Fibroblast of lung (primary cell): ENCODE results near the gene ARHGEF4. TPM values are rescaled to one million over a fixed set of nuclear protein-coding genes. Genes with fewer than 3 reads are reported as not detected.
A peak's percentile ranks its signal among the peaks of the same experiment; 100 is the strongest.

Experiments
- DNase-seq, 2 donors: peaks; one replicate each; pipeline versions ENCODE4 v3.0.0 to v3.0.0-alpha.2; 2010; ENCODE audit warnings: low read depth in 2 of 2
- H2AFZ ChIP-seq: 2 replicates; pipeline ENCODE4 v1.5.1; 2012; ENCODE audit warnings: low read length, control low read depth, inconsistent platforms
- H3K27ac ChIP-seq: 2 replicates; pipeline ENCODE4 v1.5.1; 2011; ENCODE audit warnings: low read length, control low read depth; ENCODE audit not compliant: insufficient read depth
- H3K27me3 ChIP-seq: 2 replicates; pipeline ENCODE4 v1.5.1; 2011; ENCODE audit warnings: mild to moderate bottlenecking, low read length; ENCODE audit not compliant: control insufficient read depth, insufficient read depth
- H3K36me3 ChIP-seq: 2 replicates; pipeline ENCODE4 v1.5.1; 2011; ENCODE audit warnings: low read length; ENCODE audit not compliant: control insufficient read depth, insufficient read depth
- H3K4me1 ChIP-seq: 2 replicates; pipeline ENCODE4 v1.5.1; 2011; ENCODE audit warnings: low read length; ENCODE audit not compliant: control insufficient read depth, insufficient read depth; ENCODE audit errors: extremely low read depth
- H3K4me2 ChIP-seq: 2 replicates; pipeline ENCODE4 v1.5.1; 2011; ENCODE audit warnings: low read length, control low read depth; ENCODE audit not compliant: insufficient read depth; ENCODE audit errors: extremely low read depth
- H3K4me3 ChIP-seq, 4 experiments: fragments of 200-600 bp in 1 of 4; sonication (generic) in 1 of 4; replicated peaks in 1 of 4; 2 replicates each; pipeline ENCODE4 v1.5.1; 2011 to 2016; ENCODE audit warnings: low read length in 4 of 4, low read depth in 3 of 4, mild to moderate bottlenecking in 3 of 4, control low read depth in 2 of 4, inconsistent platforms in 1 of 4, mixed read lengths in 1 of 4; ENCODE audit not compliant: insufficient read depth in 1 of 4; ENCODE audit errors: control extremely low read depth in 1 of 4
- H3K79me2 ChIP-seq: 2 replicates; pipeline ENCODE4 v1.5.1; 2012; ENCODE audit warnings: mild to moderate bottlenecking, low read length, inconsistent platforms; ENCODE audit not compliant: control insufficient read depth, insufficient read depth
- H3K9ac ChIP-seq: 2 replicates; pipeline ENCODE4 v1.5.1; 2011; ENCODE audit warnings: mild to moderate bottlenecking, low read length, control low read depth; ENCODE audit not compliant: insufficient read depth
- H3K9me3 ChIP-seq: 2 replicates; pipeline ENCODE4 v1.5.1; 2012; ENCODE audit warnings: low read depth, low read length; ENCODE audit not compliant: control insufficient read depth, insufficient read depth
- H4K20me1 ChIP-seq: 2 replicates; pipeline ENCODE4 v1.5.1; 2011; ENCODE audit warnings: low read length; ENCODE audit not compliant: control insufficient read depth, insufficient read depth; ENCODE audit errors: extremely low read depth
- EZH2 ChIP-seq: IDR thresholded peaks from 2 replicates; pipeline ENCODE4 v1.5.1; 2012; ENCODE audit warnings: low read length, control low read depth, mild to moderate bottlenecking; ENCODE audit errors: missing control alignments
- polyA plus RNA-seq, 2 donors: library from polyadenylated mRNA; depleted of rRNA in 1 of 2; stranded (reverse) in 1 of 2; unstranded in 1 of 2; fragments of >200 nt; gene quantifications; 2 replicates each; pipeline ENCODE4 v1.2.1, GENCODE V29; 2011 to 2012; ENCODE audit warnings: missing spikeins in 1 of 2
- total RNA-seq: library from RNA; depleted of rRNA; stranded (reverse); fragments of >200 nt; gene quantifications from 2 replicates; pipeline ENCODE4 v1.2.1, GENCODE V29; 2014
- TF ChIP-seq, protein P1 (sequence below), 2 donors: IDR thresholded peaks in 1 of 2; conservative IDR thresholded peaks in 1 of 2; 1 replicate in 1 of 2; 2 replicates in 1 of 2; pipeline ENCODE4 v1.5.1; 2011 to 2012; ENCODE audit warnings: low read length in 2 of 2, control low read depth in 1 of 2, inconsistent platforms in 1 of 2, low read depth in 1 of 2, mild to moderate bottlenecking in 1 of 2

ARHGEF4 gene
- total and polyA plus RNA-seq, 2 donors (not counting 1 experiment from before 2014, with no cell fraction given), result 0.05 to 0.83 TPM

DNA sequence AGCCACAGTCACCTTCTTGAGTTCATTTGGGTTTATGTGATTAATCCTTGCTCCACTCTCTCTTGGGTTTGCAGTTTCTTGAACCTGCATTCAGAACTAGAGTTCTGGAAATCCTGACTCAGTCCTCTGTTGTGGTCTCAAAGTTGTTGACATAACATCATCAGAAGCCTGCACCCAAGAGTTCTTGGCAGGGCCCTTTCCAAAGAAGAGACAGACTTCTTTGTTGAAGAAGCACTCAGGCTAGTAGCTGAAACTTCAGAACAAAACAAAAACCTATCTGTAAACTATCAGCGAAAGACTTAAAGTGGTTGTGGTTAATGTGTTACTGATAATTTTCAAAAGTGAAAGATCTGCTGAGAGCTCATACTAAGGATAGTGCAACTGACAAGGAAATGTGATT is 135.7 kb downstream of the ARHGEF4 start:
- no peak overlapping the region for H3K4me2 ChIP-seq
- H3K27ac ChIP-seq, result no peak overlapping the region
- H3K4me1 ChIP-seq, result no peaks in the 10 kb centered on the region
- no peaks in the 10 kb centered on the region for H3K36me3 ChIP-seq
- H3K4me3 ChIP-seq, result no peak overlapping the region
- peak in 1 of 2 donors; percentile 64 for DNase-seq
- no peak overlapping the region for H2AFZ ChIP-seq
- TF ChIP-seq EZH2, result no peak
- TF ChIP-seq, protein P1, sequence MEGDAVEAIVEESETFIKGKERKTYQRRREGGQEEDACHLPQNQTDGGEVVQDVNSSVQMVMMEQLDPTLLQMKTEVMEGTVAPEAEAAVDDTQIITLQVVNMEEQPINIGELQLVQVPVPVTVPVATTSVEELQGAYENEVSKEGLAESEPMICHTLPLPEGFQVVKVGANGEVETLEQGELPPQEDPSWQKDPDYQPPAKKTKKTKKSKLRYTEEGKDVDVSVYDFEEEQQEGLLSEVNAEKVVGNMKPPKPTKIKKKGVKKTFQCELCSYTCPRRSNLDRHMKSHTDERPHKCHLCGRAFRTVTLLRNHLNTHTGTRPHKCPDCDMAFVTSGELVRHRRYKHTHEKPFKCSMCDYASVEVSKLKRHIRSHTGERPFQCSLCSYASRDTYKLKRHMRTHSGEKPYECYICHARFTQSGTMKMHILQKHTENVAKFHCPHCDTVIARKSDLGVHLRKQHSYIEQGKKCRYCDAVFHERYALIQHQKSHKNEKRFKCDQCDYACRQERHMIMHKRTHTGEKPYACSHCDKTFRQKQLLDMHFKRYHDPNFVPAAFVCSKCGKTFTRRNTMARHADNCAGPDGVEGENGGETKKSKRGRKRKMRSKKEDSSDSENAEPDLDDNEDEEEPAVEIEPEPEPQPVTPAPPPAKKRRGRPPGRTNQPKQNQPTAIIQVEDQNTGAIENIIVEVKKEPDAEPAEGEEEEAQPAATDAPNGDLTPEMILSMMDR (conservative IDR thresholded peaks at IDR 0.05 in 1 of 2, IDR thresholded peaks at IDR 0.05 in 1 of 2; ENCODE audit: low read depth in 1 of 2, low read length in 2 of 2), result no peak
- no peaks in the 10 kb centered on the region for H3K79me2 ChIP-seq
- H4K20me1 ChIP-seq, result no peaks in the 10 kb centered on the region
- no peaks in the 10 kb centered on the region for H3K9me3 ChIP-seq
- H3K9ac ChIP-seq, result no peak overlapping the region
- H3K27me3 ChIP-seq, result no peaks in the 10 kb centered on the region

DNA sequence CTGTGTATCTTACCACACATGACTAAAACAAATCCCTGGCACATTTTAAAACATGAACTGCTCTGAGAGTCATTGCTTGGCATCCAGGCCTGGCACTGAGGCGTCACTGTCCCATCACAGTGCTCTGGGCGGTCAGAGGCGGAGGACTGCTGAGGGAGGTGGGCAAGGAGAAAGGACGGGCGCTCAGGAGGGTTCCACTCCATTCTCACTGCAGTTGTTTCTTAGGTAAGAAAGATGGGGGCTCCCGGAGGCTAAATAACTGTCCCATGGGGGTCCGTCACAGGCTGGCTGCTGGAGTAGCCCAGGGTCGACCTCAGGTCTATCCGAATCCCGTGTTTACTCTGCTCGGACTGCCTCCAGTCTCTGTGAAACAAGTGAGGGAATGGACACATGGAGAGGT is 139.0 kb downstream of the ARHGEF4 start:
- Histone ChIP-seq H3K27me3 (no peaks in the 10 kb centered on the region), H2AFZ (no peak overlapping the region), H3K9me3 (no peaks in the 10 kb centered on the region), H3K36me3 (no peaks in the 10 kb centered on the region), H3K79me2 (no peaks in the 10 kb centered on the region), H3K27ac (no peak overlapping the region), H3K4me2 (no peak overlapping the region), H3K9ac (no peak overlapping the region), H4K20me1 (no peaks in the 10 kb centered on the region), H3K4me1 (no peaks in the 10 kb centered on the region), H3K4me3 (no peak overlapping the region)
- TF ChIP-seq, protein P1 (conservative IDR thresholded peaks at IDR 0.05 in 1 of 2, IDR thresholded peaks at IDR 0.05 in 1 of 2; ENCODE audit: low read depth in 1 of 2, low read length in 2 of 2), result no peak
- TF ChIP-seq EZH2, result no peak
- no peak for DNase-seq

DNA sequence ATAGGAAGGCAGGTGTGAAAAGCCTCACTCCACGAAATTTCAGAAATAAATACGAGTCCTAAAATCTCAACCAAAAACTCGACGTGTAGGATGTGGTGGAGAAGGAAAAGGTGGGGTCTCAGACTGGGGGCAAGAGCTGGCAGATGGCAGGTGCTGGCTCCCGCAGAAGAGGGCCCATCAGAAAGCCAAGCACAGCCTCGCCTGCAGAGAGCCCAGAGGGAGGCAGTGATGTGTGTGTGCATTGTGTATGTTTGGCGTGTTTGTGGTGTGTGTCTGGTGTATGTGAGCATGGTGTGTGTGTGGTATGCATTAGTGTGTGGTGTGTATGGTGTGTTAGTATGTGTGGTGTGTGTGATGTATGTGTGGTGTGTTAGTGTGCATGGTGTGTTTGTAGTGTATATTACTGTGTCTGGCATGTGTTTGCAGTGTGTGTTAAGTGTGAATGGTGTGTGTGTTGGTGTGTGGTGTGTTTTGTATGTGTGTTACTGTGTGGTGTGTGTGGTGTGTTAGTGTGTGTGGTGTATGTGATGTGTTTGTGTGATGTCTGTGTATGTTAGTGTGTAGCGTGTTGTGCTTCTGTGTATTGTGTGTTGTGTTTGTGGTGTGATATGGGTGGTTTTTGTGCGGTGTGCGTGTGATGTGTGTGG is 140.0 kb downstream of the ARHGEF4 start:
- H3K4me1 ChIP-seq, result no peaks in the 10 kb centered on the region
- no peak for DNase-seq
- H3K36me3 ChIP-seq, result no peaks in the 10 kb centered on the region
- H4K20me1 ChIP-seq, result no peaks in the 10 kb centered on the region
- no peaks in the 10 kb centered on the region for H3K79me2 ChIP-seq
- no peaks in the 10 kb centered on the region for H3K9me3 ChIP-seq
- TF ChIP-seq, protein P1 (conservative IDR thresholded peaks at IDR 0.05 in 1 of 2, IDR thresholded peaks at IDR 0.05 in 1 of 2; ENCODE audit: low read depth in 1 of 2, low read length in 2 of 2), result no peak
- TF ChIP-seq EZH2, result no peak
- no peak overlapping the region for H3K4me2 ChIP-seq
- no peak overlapping the region for H3K27ac ChIP-seq
- no peak overlapping the region for H2AFZ ChIP-seq
- H3K27me3 ChIP-seq, result no peaks in the 10 kb centered on the region
- H3K9ac ChIP-seq, result no peak overlapping the region
- no peak overlapping the region for H3K4me3 ChIP-seq
